Fibroblast of villous mesenchyme (primary cell): ENCODE measurements around the gene NDUFB11. TPM values are rescaled to one million over a fixed set of nuclear protein-coding genes. Genes with fewer than 3 reads are reported as not detected.

Experiments used
- DNase-seq: peaks from one replicate; pipeline ENCODE4 v3.0.0-alpha.2; 2010; ENCODE audit warnings: low read depth
- H3K4me3 ChIP-seq: 2 replicates; pipeline ENCODE4 v1.5.1; 2011; ENCODE audit warnings: low read depth, mild to moderate bottlenecking, low read length
- total RNA-seq: library from RNA; depleted of rRNA; stranded (reverse); fragments of >200 nt; gene quantifications from 2 replicates; pipeline ENCODE4 v1.2.3, GENCODE V29; 2012
- TF ChIP-seq, protein P1 (sequence below): IDR thresholded peaks from 2 replicates; pipeline ENCODE4 v1.5.1; 2012; ENCODE audit warnings: low read depth, mild to moderate bottlenecking, low read length; ENCODE audit not compliant: insufficient read depth

Gene NDUFB11
- total RNA-seq, 1 donor: 55.3 TPM

DNA sequence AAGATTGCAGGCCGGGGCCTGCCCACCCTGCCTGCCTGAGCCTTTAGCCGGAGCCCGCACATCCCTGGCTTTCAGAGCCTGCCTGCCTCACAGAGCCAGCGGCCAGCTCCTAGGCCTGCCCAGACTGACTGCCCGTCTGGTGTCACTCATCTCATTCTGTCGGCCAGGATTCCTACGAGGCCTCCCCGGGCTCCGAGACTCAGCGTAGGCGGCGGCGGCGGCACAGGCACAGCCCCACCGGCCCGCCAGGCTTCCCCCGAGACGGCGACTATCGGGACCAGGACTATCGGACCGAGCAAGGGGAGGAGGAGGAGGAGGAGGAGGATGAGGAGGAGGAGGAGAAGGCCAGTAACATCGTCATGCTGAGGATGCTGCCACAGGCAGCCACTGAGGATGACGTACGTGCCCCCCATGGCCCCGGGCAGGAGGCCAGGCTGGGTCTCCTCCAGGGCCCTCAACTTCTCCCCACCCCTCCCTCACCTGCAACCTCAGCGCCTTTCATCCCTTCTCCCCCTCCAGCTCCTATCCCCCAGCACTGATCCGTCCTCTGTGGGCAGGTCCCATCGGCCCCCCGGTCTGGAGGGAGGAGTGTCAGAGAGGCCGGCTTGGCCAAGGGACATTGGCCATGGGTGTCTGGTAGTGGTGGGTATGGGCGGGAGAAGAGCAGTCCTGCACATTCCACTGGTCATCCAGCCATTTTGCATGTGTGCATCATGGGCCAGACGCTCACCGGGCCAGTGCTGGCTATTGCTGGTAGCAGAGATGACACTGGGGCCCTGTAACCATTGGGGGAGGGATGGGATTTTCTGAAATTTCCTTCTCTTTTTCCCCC lies 26.6 kb upstream of the NDUFB11 start:
- DNase-seq: no peak
- no peak overlapping the region for H3K4me3 ChIP-seq
- TF ChIP-seq, protein P1, sequence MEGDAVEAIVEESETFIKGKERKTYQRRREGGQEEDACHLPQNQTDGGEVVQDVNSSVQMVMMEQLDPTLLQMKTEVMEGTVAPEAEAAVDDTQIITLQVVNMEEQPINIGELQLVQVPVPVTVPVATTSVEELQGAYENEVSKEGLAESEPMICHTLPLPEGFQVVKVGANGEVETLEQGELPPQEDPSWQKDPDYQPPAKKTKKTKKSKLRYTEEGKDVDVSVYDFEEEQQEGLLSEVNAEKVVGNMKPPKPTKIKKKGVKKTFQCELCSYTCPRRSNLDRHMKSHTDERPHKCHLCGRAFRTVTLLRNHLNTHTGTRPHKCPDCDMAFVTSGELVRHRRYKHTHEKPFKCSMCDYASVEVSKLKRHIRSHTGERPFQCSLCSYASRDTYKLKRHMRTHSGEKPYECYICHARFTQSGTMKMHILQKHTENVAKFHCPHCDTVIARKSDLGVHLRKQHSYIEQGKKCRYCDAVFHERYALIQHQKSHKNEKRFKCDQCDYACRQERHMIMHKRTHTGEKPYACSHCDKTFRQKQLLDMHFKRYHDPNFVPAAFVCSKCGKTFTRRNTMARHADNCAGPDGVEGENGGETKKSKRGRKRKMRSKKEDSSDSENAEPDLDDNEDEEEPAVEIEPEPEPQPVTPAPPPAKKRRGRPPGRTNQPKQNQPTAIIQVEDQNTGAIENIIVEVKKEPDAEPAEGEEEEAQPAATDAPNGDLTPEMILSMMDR: no peak

DNA sequence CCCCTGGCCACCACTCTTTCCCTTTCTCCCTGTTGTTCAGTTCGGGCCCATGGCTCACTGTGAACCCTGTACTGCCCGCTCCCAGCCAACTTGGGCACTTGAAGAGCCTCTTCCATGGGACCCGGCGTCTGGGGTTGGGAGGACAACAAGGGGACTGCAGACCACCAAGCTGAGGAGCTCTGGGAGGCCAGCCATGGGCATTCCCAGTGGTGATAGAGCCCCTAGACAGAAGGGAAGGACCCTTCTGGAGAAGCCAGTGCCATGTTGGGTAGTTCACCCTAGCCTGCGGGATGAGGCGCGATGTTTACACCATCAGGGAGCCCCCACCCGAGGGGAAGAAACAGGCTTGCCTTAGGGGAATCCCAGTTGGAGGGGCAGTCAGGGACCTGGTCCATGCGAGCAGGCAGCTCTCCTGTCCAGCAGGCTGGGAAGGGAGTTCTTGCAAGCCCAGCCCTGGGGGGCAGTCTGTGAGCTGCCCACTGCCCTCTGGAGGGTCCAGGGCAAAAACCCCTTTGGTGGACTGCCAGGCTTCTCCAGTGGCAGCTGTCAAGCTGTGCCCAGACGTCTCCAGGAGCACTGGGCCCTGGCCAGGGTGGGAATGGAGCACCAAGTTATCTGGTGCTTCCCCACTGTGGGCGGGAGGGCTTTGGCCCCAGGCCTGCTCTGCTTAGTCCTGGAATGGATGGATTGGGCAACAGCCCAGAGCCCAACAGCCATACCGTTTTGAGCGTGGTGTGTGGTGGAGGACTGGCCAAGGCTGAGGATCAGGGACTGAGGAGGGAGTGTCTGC lies 25.4 kb upstream of the NDUFB11 start:
- peak; percentile 58 for DNase-seq
- TF ChIP-seq, protein P1: no peak
- no peak overlapping the region for H3K4me3 ChIP-seq

DNA sequence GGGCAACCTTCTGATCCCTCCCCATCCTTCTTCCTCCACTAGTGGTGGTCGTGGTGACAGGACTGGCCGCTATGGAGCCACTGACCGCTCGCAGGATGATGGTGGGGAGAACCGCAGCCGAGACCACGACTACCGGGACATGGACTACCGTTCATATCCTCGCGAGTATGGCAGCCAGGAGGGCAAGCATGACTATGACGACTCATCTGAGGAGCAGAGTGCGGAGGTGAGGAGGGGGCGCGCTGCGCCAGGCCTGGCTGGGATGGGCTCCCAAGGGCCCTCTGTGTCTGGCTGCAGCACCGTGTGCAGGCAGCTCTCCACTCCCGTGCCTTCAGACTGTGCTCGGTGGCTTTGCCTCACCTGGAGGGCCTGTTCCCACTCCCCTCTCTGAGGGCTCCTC lies 24.8 kb upstream of the NDUFB11 start:
- DNase-seq: no peak
- TF ChIP-seq, protein P1: no peak
- H3K4me3 ChIP-seq: no peak overlapping the region

DNA sequence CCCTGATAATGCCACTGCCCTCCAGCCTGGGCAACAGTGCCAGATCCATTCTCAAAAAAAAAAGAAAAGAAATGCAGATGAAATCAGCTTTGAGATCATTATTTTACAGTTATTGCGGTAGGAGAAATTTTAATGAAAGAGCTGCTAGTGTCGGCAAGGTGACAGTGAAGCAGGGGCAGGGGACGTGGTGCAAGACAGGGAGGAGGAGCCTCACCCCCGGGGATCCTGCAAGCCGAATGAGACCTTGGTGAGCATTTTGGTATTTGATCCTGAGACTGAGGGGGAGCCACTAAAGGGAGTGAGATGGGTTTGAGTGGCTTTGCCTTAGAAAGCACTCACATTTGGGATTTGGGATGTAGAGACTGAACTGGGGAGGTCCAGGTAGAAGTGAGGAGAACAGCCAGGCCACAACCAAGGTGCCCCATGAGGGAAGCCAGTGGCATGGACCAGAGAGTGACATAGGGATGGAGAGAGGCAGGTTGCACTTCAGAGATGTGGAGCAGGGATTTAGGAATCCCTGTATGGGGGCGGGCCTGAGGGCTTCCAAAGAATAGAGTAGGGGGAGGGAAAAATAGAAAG lies 24.1 kb upstream of the NDUFB11 start:
- TF ChIP-seq, protein P1: no peak
- no peak overlapping the region for H3K4me3 ChIP-seq
- no peak for DNase-seq

DNA sequence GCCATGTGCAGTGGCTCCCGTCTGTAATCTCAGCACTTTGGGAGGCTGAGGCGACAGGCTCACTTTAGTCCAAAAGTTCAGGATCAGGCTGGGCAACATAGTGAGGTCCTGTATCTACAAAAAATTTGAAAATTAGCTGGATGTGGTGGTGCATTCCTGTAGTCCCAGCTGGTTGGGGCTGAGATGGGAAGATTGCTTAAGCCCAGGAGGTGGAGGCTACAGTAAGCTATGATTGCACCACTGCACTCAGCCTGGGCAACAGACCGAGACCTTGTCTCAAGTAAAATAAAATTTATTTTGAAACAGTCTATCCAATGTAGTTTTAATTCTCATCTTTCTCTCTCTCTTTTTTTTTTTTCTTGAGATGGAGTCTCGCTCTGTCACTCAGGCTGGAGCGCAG lies 21.6 kb upstream of the NDUFB11 start:
- TF ChIP-seq, protein P1: no peak
- H3K4me3 ChIP-seq: no peak overlapping the region
- DNase-seq: peak; percentile 70

DNA sequence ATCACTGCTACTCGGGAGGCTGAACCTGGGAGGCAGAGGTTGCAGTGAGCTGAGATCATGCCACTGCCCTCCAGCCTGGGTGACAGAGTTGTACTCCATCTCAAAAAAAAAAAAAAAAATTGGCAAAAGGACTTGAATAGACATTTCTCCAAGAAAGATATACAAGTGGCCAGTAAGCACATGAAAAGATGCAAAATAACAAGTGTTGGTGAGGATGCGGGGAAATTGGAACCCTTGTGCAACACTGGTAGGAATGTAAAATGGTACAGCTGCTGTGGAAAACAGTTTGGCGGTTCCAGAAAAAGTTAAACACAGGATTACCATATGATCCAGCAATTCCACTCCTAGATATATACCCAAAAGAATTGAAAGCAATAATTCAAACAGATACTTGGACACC lies 19.9 kb upstream of the NDUFB11 start:
- no peak for DNase-seq
- no peak overlapping the region for H3K4me3 ChIP-seq
- TF ChIP-seq, protein P1: no peak
